ENCODE results near the gene CNTRL.
"Not testable (repeated sequence)": the region's sequence is repeated elsewhere in the genome, so short reads cannot be mapped to it uniquely, and the experiment has no call there.

The CNTRL gene

GRCh38 chr9:121074370-121075250 is at the start of gene CNTRL:
CNTRL (plus strand) TSS chr9:121074955; CDS start chr9:121088327, 13,372 bp downstream.
- peak; percentile 93 for DNase-seq

- DNase-seq, result no peak
Measured at GRCh38 chr9:121026260-121026691, 48.5 kb upstream of the CNTRL start.

- DNase-seq, result no peak
Measured at GRCh38 chr9:121026768-121027167, 48.0 kb upstream of the CNTRL start.

GRCh38 chr9:121028285-121028684 is 46.5 kb upstream of the CNTRL start:
- DNase-seq, result not testable (repeated sequence)

GRCh38 chr9:121029469-121029868 is 45.3 kb upstream of the CNTRL start:
- no peak for DNase-seq

GRCh38 chr9:121034529-121034928 is 40.2 kb upstream of the CNTRL start:
- DNase-seq, result no peak

- not testable (repeated sequence) for DNase-seq
Measured at GRCh38 chr9:121035717-121036116, 39.0 kb upstream of the CNTRL start.

- no peak for DNase-seq
Measured at GRCh38 chr9:121038362-121038761, 36.4 kb upstream of the CNTRL start.

- no peak for DNase-seq
Measured at GRCh38 chr9:121038804-121039203, 36.0 kb upstream of the CNTRL start.

- DNase-seq, result no peak
Measured at GRCh38 chr9:121048175-121048574, 26.6 kb upstream of the CNTRL start.

GRCh38 chr9:121048618-121049017 is 26.1 kb upstream of the CNTRL start:
- DNase-seq, result no peak

GRCh38 chr9:121050128-121050988 is 24.4 kb upstream of the CNTRL start, which contains the start of gene C5:
C5 (minus strand) TSS chr9:121050275; CDS start chr9:121050246, 29 bp downstream.
- no peak for DNase-seq

- no peak for DNase-seq
Measured at GRCh38 chr9:121053544-121053943, 21.2 kb upstream of the CNTRL start.

GRCh38 chr9:121055642-121056143 is 19.1 kb upstream of the CNTRL start:
- DNase-seq, result peak in 1 of 2 experiments; percentile 18

GRCh38 chr9:121057821-121058220 is 16.9 kb upstream of the CNTRL start:
- no peak for DNase-seq

- DNase-seq, result no peak
Measured at GRCh38 chr9:121059513-121059912, 15.2 kb upstream of the CNTRL start.

GRCh38 chr9:121059998-121060636 is 14.6 kb upstream of the CNTRL start:
- DNase-seq, result peak; percentile 28 to 51

GRCh38 chr9:121066850-121067249 is 7.9 kb upstream of the CNTRL start:
- DNase-seq, result no peak

- DNase-seq, result no peak
Measured at GRCh38 chr9:121067640-121068039, 7.1 kb upstream of the CNTRL start.

GRCh38 chr9:121069396-121069795 is 5.4 kb upstream of the CNTRL start:
- DNase-seq, result no peak

- no peak for DNase-seq
Measured at GRCh38 chr9:121071370-121071755, 3.4 kb upstream of the CNTRL start.

GRCh38 chr9:121071756-121072421 is 2.9 kb upstream of the CNTRL start:
- DNase-seq, result no peak
